GM18517 (cell line): ENCODE measurements around the gene TNFRSF11A.
A peak's percentile ranks its signal among the peaks of the same experiment; 100 is the strongest.

Experiments used
- ATAC-seq: cut with Tn5 transposase; IDR thresholded peaks from one replicate; pipeline ENCODE4 v1.9.1; 2021; ENCODE audit warnings: mild to moderate bottlenecking, moderate library complexity; ENCODE audit not compliant: unreplicated experiment

The TNFRSF11A gene

GRCh38 chr18:62407660-62408059, 82.5 kb downstream of the TNFRSF11A start:
- ATAC-seq: no peak

GRCh38 chr18:62409821-62410220, 84.7 kb downstream of the TNFRSF11A start:
- ATAC-seq: no peak

- no peak for ATAC-seq
These were observed 87.3 kb downstream of the TNFRSF11A start for GRCh38 chr18:62412231-62412979.

- ATAC-seq: no peak
These were observed 88.1 kb downstream of the TNFRSF11A start for GRCh38 chr18:62413206-62413605.

- no peak for ATAC-seq
These were observed 93.1 kb downstream of the TNFRSF11A start for GRCh38 chr18:62418258-62418657.

GRCh38 chr18:62420151-62420512, 95.0 kb downstream of the TNFRSF11A start:
- no peak for ATAC-seq

- ATAC-seq: peak; percentile 99
These were observed 95.6 kb downstream of the TNFRSF11A start for GRCh38 chr18:62420513-62421209.

GRCh38 chr18:62425465-62426190, 100.5 kb downstream of the TNFRSF11A start:
- no peak for ATAC-seq

GRCh38 chr18:62426191-62426488, 101.0 kb downstream of the TNFRSF11A start:
- ATAC-seq: no peak

GRCh38 chr18:62432176-62432575, 107.1 kb downstream of the TNFRSF11A start:
- ATAC-seq: no peak

- ATAC-seq: no peak
These were observed 109.7 kb downstream of the TNFRSF11A start for GRCh38 chr18:62434798-62435197.

- no peak for ATAC-seq
These were observed 110.4 kb downstream of the TNFRSF11A start for GRCh38 chr18:62435435-62436031.

- ATAC-seq: no peak
These were observed 111.6 kb downstream of the TNFRSF11A start for GRCh38 chr18:62436636-62437234.

- ATAC-seq: no peak
These were observed 112.3 kb downstream of the TNFRSF11A start for GRCh38 chr18:62437235-62438017.

GRCh38 chr18:62438018-62438329, 112.9 kb downstream of the TNFRSF11A start:
- no peak for ATAC-seq

GRCh38 chr18:62438402-62438801, 113.3 kb downstream of the TNFRSF11A start:
- ATAC-seq: no peak

GRCh38 chr18:62438866-62439265, 113.8 kb downstream of the TNFRSF11A start:
- ATAC-seq: no peak
